ENCODE measurements around the gene MGAT5B.

Gene MGAT5B

GRCh38 chr17:76907352-76907751 lies 39.1 kb downstream of the MGAT5B start:
- no peak for DNase-seq

- peak; percentile 87 for DNase-seq
These were observed 42.0 kb downstream of the MGAT5B start for GRCh38 chr17:76909971-76910760.

GRCh38 chr17:76911299-76912017 lies 43.3 kb downstream of the MGAT5B start:
- peak; percentile 61 for DNase-seq

- peak; percentile 43 for DNase-seq
These were observed 44.4 kb downstream of the MGAT5B start for GRCh38 chr17:76912421-76913164.

GRCh38 chr17:76914937-76915336 lies 46.7 kb downstream of the MGAT5B start:
- DNase-seq: no peak

GRCh38 chr17:76915840-76916510 lies 47.8 kb downstream of the MGAT5B start:
- DNase-seq: no peak

- no peak for DNase-seq
These were observed 49.6 kb downstream of the MGAT5B start for GRCh38 chr17:76917829-76918228.

- no peak for DNase-seq
These were observed 50.6 kb downstream of the MGAT5B start for GRCh38 chr17:76918811-76919210.

GRCh38 chr17:76920364-76921139 lies 52.3 kb downstream of the MGAT5B start:
- DNase-seq: no peak

- DNase-seq: no peak
These were observed 53.3 kb downstream of the MGAT5B start for GRCh38 chr17:76921340-76922036.

GRCh38 chr17:76922084-76922483 lies 53.9 kb downstream of the MGAT5B start:
- no peak for DNase-seq

- no peak for DNase-seq
These were observed 54.8 kb downstream of the MGAT5B start for GRCh38 chr17:76922967-76923366.

GRCh38 chr17:76923491-76923890 lies 55.3 kb downstream of the MGAT5B start:
- no peak for DNase-seq

GRCh38 chr17:76924345-76925342 lies 56.4 kb downstream of the MGAT5B start:
- no peak for DNase-seq

- peak; percentile 50 for DNase-seq
These were observed 57.3 kb downstream of the MGAT5B start for GRCh38 chr17:76925441-76925891.

- no peak for DNase-seq
These were observed 58.1 kb downstream of the MGAT5B start for GRCh38 chr17:76926237-76926866.

- DNase-seq: peak; percentile 88
These were observed 59.4 kb downstream of the MGAT5B start for GRCh38 chr17:76927577-76927976.

GRCh38 chr17:76927982-76928381 lies 59.8 kb downstream of the MGAT5B start:
- no peak for DNase-seq

- DNase-seq: no peak
These were observed 60.9 kb downstream of the MGAT5B start for GRCh38 chr17:76929148-76929547.

- no peak for DNase-seq
These were observed 61.4 kb downstream of the MGAT5B start for GRCh38 chr17:76929601-76930000.
